Endometrium (tissue), 2 donors: Measurements from ENCODE around the gene ENTR1.

Experiments used
- FAIRE-seq: peaks from 2 replicates; lab custom pipeline; 2012; peaks lifted over from hg19 to GRCh38; lab: Jason Lieb, UNC
- donor health status: control.
- donor health status: control.

ENTR1 gene

DNA sequence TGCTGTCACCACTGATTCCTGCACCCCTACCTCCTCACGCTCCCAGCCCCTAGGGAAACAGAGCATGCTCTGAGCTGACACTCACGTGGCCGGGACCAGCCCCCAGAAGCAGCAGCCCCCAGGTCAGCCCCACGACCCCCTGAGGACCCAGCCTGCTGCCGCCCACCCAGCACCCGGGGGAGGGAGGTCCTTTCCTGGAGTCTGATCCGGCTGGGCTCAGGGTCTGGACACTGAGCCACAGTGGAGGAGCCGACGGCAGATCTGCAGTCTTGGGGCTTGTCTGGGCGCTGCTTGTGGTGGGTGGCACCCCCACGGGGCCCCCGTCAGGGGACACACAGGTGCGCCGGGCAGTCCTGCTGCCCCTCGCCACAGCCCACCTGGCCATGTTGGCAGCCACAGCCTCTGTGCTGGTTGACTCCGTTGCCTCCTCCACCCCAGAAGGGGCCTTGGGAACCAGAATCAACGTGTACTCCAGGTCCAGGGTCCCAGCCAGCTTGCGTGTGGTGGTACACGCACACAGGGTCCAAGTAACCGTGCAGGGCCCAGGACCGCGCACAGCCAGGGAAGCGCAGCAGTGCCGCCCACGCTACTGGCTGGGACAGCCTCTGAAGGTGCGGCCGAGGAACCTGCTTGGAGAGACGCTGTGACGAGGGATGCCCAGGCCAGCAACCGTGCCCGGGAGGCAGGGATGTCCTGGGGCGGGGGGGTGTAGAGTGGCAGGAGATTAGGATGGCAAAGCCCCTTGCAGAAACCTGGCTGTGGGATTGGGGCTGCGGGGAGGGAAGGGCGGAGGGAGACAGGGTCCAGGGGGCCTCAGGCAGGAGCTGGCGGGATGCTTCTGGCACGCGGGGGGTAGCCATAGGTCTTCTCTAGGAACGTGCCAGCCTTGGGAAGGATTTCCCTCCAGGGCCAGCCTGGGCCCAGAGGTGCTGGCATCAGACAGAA lies 50.4 kb downstream of the ENTR1 start:
- FAIRE-seq, result no peak

DNA sequence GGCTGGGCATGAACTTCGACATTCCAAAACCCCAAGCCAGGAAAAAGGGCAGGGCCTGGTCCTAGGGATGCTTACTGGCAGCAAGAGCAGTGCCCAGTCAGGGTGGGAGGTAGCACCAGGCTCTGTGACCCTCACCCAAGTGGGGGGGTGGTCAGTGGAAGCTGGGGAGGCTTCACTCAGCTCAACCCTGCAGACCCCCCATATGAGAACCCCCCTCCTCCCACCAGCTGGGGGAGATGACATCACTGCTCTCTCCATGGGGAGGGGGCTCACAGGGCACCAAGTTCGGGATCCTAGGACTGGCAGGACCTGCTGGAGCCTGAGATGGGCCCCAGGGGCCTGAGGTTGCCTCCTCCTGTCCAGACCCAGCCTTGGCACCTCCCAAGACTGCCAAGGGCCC lies 51.5 kb downstream of the ENTR1 start:
- FAIRE-seq, result no peak

DNA sequence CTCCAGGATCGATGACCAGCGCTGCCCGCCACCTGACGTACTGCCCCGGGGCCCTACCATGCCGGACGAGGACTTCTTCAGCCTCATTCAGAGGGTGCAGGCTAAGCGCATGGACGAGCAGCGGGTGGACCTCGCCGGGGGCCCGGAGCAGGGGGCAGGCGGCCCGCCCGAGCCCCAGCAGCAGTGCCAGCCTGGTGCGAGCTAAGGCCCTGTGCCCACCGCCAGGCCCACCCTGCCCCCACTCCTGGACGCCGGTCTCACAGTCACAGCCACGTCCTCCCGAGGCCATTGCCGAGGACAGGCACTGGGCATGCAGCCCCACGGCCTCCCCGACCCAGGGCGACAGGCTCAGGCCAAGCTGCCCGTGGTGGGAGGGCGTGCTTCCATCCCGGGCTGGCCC lies 52.4 kb downstream of the ENTR1 start:
- FAIRE-seq, result no peak

DNA sequence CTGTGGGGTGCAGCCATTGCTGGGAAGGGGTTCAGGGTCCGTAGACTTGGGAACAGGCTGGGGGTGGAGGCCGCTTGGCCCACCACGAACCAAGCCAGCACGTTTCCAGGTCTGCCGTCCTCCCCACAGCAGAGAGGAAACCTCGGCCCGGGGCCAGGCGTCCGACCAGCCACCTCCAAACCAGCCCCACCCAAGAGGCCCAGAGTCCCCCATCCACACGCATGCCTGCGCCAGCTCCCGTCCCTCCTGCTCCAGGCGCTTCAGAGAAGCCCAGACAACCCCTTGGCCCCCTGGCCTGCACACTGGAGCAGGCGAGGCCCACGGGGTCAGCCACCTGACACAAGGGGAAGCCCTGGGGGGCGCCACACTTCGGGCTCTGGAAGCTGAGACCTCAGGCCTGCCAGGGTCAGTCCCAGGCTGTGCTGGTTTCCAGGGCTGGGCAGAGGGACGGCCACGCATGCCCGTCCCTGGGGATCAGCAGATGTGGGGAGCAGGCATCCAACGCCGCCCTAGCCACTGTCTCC lies 53.1 kb downstream of the ENTR1 start:
- FAIRE-seq, result no peak

- no peak for FAIRE-seq
These were observed 54.5 kb downstream of the ENTR1 start for GRCh38 chr9:136355616-136356557.

DNA sequence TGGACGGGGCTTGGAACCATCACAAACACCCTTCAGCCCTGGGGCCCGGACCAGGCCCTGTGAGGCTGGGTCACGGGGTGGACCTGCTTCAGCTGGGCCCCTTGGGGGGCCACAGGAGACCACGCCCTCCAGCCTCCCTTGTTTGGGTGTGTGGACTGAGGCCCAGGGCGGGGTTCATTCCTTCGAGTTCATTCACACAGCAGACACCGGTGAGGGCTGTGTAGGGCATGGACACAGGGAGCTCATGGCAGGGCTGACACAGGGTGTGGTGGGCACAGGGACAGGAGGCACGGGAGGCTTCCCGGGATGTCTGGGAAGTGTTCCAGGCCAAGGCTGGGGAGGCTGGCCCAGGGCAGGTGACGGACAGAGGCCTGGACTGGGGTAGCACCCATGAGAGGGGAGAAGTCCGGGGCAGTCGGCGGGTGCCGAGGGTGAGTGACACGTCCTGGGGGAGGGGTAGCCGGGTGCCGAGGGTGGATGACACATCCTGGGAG lies 55.8 kb downstream of the ENTR1 start:
- no peak for FAIRE-seq

- FAIRE-seq, result no peak
These were observed 56.5 kb downstream of the ENTR1 start for GRCh38 chr9:136353757-136354488.

- FAIRE-seq, result no peak
These were observed 57.3 kb downstream of the ENTR1 start for GRCh38 chr9:136353088-136353487.

GRCh38 chr9:136352682-136353081 lies 57.7 kb downstream of the ENTR1 start:
- no peak for FAIRE-seq
